Endothelial cell of umbilical vein (primary cell): ENCODE data around the gene CDCP2. TPM values are rescaled to one million over a fixed set of nuclear protein-coding genes. Genes with fewer than 3 reads are reported as not detected.
"Not testable (repeated sequence)": the region's sequence is repeated elsewhere in the genome, so short reads cannot be mapped to it uniquely, and the experiment has no call there.

Experiments
- BruUV-seq: library from RNA; stranded (reverse); fragments of 400-500 nt; replicated peaks from 2 replicates; lab custom pipeline; 2021; lab: Mats Ljungman, UMichigan
- CTCF ChIA-PET: fragments of 300-600, 350-600 bp; sonication (Branson Sonifier 250); formaldehyde crosslinking; loops from one replicate; lab custom pipeline; 2021; ENCODE audit warnings: antibody characterized with exemption, inconsistent platforms; lab: Charles Lee
- POLR2A ChIA-PET: fragments of 300-600, 350-600 bp; sonication (Branson Sonifier 250); formaldehyde crosslinking; loops from one replicate; lab custom pipeline; 2021; ENCODE audit warnings: antibody characterized with exemption, inconsistent platforms; lab: Charles Lee
- DNase-seq: peaks from one replicate; pipeline ENCODE4 v3.0.0-alpha.2; 2011; ENCODE audit warnings: low read depth, low spot score
- FAIRE-seq: peaks from 2 replicates; lab custom pipeline; 2011; peaks lifted over from hg19 to GRCh38; lab: Jason Lieb, UNC
- H2AFZ ChIP-seq: 2 replicates; pipeline ENCODE4 v1.6.0; 2012; ENCODE audit warnings: low read depth, low read length, control low read depth, inconsistent platforms
- H3K27ac ChIP-seq: 2 replicates; pipeline ENCODE4 v1.5.1; 2011; ENCODE audit warnings: low read depth, mild to moderate bottlenecking, control low read depth, low read length, moderate library complexity; ENCODE audit not compliant: insufficient read depth
- H3K27me3 ChIP-seq, 2 experiments: 2 replicates each; pipeline versions ENCODE4 v1.6.0 to v1.6.1; 2011; ENCODE audit warnings: low read length in 2 of 2, mixed read lengths in 1 of 2; ENCODE audit not compliant: control insufficient read depth in 2 of 2, insufficient read depth in 2 of 2
- H3K36me3 ChIP-seq, 2 experiments: 2 replicates in 1 of 2; 3 replicates in 1 of 2; pipeline ENCODE4 v1.5.1; 2011; ENCODE audit warnings: low read length in 2 of 2, mild to moderate bottlenecking in 1 of 2, moderate library complexity in 1 of 2; ENCODE audit not compliant: control insufficient read depth in 2 of 2, insufficient read depth in 2 of 2; ENCODE audit errors: extremely low read depth in 1 of 2
- H3K4me1 ChIP-seq: 3 replicates; pipeline ENCODE4 v1.5.1; 2011; ENCODE audit warnings: mild to moderate bottlenecking, low read length; ENCODE audit not compliant: control insufficient read depth, insufficient read depth; ENCODE audit errors: extremely low read depth
- H3K4me2 ChIP-seq: 2 replicates; pipeline ENCODE4 v1.6.1; 2011; ENCODE audit warnings: low read length, control low read depth, mixed read lengths; ENCODE audit not compliant: insufficient read depth
- H3K4me3 ChIP-seq, 3 experiments: fragments of 200-600 bp in 1 of 3; sonication (generic), shearing (Covaris generic) in 1 of 3; replicated peaks in 1 of 3; 2 replicates each; pipeline ENCODE4 v1.5.1; 2011 to 2016; ENCODE audit warnings: control low read depth in 3 of 3, low read length in 3 of 3, mild to moderate bottlenecking in 2 of 3, inconsistent platforms in 1 of 3, low read depth in 1 of 3, moderate library complexity in 1 of 3; ENCODE audit not compliant: insufficient read depth in 1 of 3
- H3K79me2 ChIP-seq: 2 replicates; pipeline ENCODE4 v1.6.0; 2012; ENCODE audit warnings: low read length, inconsistent platforms; ENCODE audit not compliant: control insufficient read depth, insufficient read depth
- H3K9ac ChIP-seq: replicated peaks from 2 replicates; pipeline ENCODE3; 2011; ENCODE audit warnings: low read length, control low read depth; ENCODE audit not compliant: insufficient read depth; ENCODE audit errors: extremely low read depth
- H3K9me1 ChIP-seq: replicated peaks from 3 replicates; pipeline ENCODE4 v1.6.0; 2011; ENCODE audit warnings: mild to moderate bottlenecking, low read length; ENCODE audit not compliant: control insufficient read depth, insufficient read depth; ENCODE audit errors: extremely low read depth
- H3K9me3 ChIP-seq: replicated peaks from 2 replicates; pipeline ENCODE4 v1.5.1; 2012; ENCODE audit warnings: low read length, inconsistent platforms; ENCODE audit not compliant: control insufficient read depth, insufficient read depth
- H4K20me1 ChIP-seq: replicated peaks from 2 replicates; pipeline ENCODE3; 2011; ENCODE audit warnings: mild to moderate bottlenecking, low read length; ENCODE audit not compliant: control insufficient read depth, insufficient read depth; ENCODE audit errors: extremely low read depth
- CTCF ChIP-seq, 2 donors: IDR thresholded peaks; 1 replicate in 1 of 2; 2 replicates in 1 of 2; pipeline ENCODE4 v1.5.1; 2011; ENCODE audit warnings: low read length in 2 of 2, mild to moderate bottlenecking in 2 of 2, moderate library complexity in 2 of 2, control low read depth in 1 of 2, inconsistent platforms in 1 of 2, low read depth in 1 of 2; ENCODE audit not compliant: insufficient read depth in 1 of 2; ENCODE audit errors: extremely low read depth in 1 of 2
- EZH2 ChIP-seq: IDR thresholded peaks from 2 replicates; pipeline ENCODE4 v1.6.1; 2012; ENCODE audit warnings: borderline replicate concordance, low read depth, mild to moderate bottlenecking, moderate library complexity, low read length, inconsistent platforms; ENCODE audit not compliant: severe bottlenecking
- FOS ChIP-seq: IDR thresholded peaks from 2 replicates; pipeline ENCODE4 v1.6.1; 2011; ENCODE audit warnings: mild to moderate bottlenecking, low read length, moderate library complexity, borderline replicate concordance; ENCODE audit not compliant: insufficient read depth
- GATA2 ChIP-seq: IDR thresholded peaks from 2 replicates; pipeline ENCODE4 v1.7.0; 2011; ENCODE audit warnings: low read depth, mild to moderate bottlenecking, moderate library complexity, mixed read lengths, low read length; ENCODE audit not compliant: insufficient read length, insufficient read depth
- JUN ChIP-seq: IDR thresholded peaks from 2 replicates; pipeline ENCODE4 v1.6.1; 2011; ENCODE audit warnings: borderline replicate concordance, low read depth; ENCODE audit not compliant: insufficient read length, insufficient read depth
- MAX ChIP-seq: IDR thresholded peaks from 2 replicates; pipeline ENCODE4 v1.6.1; 2011; ENCODE audit not compliant: insufficient read depth, insufficient read length
- MYC ChIP-seq: IDR thresholded peaks from one replicate; pipeline ENCODE4 v1.6.1; 2011; ENCODE audit warnings: mild to moderate bottlenecking, low read depth, low read length
- POLR2A ChIP-seq: IDR thresholded peaks from 2 replicates; pipeline ENCODE4 v1.6.1; 2012; ENCODE audit warnings: low read depth, mild to moderate bottlenecking, control low read depth, low read length
- POLR2AphosphoS5 ChIP-seq: IDR thresholded peaks from 2 replicates; pipeline ENCODE4 v1.6.1; 2012; ENCODE audit warnings: low read depth, mild to moderate bottlenecking, control low read depth, low read length, moderate library complexity; ENCODE audit not compliant: insufficient read depth
- dilution Hi-C: fragments of 300-500 bp; cut with MboI; formaldehyde crosslinking; loops from one replicate; pipeline ENCODE4 v1.15.0; 2019; ENCODE audit warnings: low sequenced_read_pairs; ENCODE audit not compliant: extremely low pct_ligation_motif_present
- intact Hi-C: fragments of 100-400 bp; cut with micrococcal nuclease; formaldehyde crosslinking; loops from one replicate; pipeline ENCODE4 v1.10.0; 2022
- polyA plus RNA-seq, 4 experiments: library from polyadenylated mRNA; depleted of rRNA in 3 of 4; stranded (reverse) in 3 of 4; unstranded in 1 of 4; fragments of >200 nt; gene quantifications; 2 replicates each; pipeline versions ENCODE4 v1.2.1 to v1.2.3, GENCODE V29; 2011 to 2012; ENCODE audit warnings: missing spikeins in 1 of 4
- total RNA-seq: library from RNA; stranded (reverse); gene quantifications from 2 replicates; pipeline ENCODE4 v1.2.3, GENCODE V29; 2021

The CDCP2 gene
- total and polyA plus RNA-seq, 2 donors (not counting 3 experiments of a cell fraction or from before 2014, with no cell fraction given) = 0.10 TPM; not detected in 1

GRCh38 chr1:54167422-54168139 lies 14.8 kb upstream of the CDCP2 start:
- intact Hi-C loops = no loop called here
- Histone ChIP-seq H3K9ac (no peak overlapping the region), H3K36me3 (no peaks in the 10 kb centered on the region), H3K27me3 (no peaks in the 10 kb centered on the region), H3K4me2 (no peak overlapping the region), H3K4me3 (no peak overlapping the region), H2AFZ (no peak overlapping the region), H3K27ac (no peak overlapping the region), H3K4me1 (peaks cover 3% of the 10 kb centered on the region), H4K20me1 (no peaks in the 10 kb centered on the region), H3K9me3 (no peaks in the 10 kb centered on the region), H3K9me1 (no peaks in the 10 kb centered on the region), H3K79me2 (no peaks in the 10 kb centered on the region)
- CTCF ChIA-PET = interaction anchor here (1.7 to 2.2 kb wide), 2 partner anchors 13 to 46 kb away, joined by 5 to 7 read pairs; no protein-coding TSS in a partner anchor
- FAIRE-seq = no peak
- POLR2A ChIA-PET = no interaction called here
- dilution Hi-C loops = no loop called here
- no TSS peak for BruUV-seq
- no peak for DNase-seq
- TF ChIP-seq POLR2AphosphoS5 (no peak), MYC (no peak), GATA2 (no peak), EZH2 (no peak), MAX (no peak), FOS (no peak), CTCF (IDR thresholded peaks at IDR 0.05; ENCODE audit: extremely low read depth in 1 of 2, insufficient read depth in 1 of 2, low read depth in 1 of 2, low read length in 2 of 2) (no peak), JUN (no peak), POLR2A (no peak)

GRCh38 chr1:54166357-54166756 lies 13.6 kb upstream of the CDCP2 start:
- intact Hi-C loops, H3K9me1 ChIP-seq, CTCF ChIA-PET, H3K27me3 ChIP-seq, H3K9ac ChIP-seq, dilution Hi-C loops, H3K27ac ChIP-seq, DNase-seq, H3K4me1 ChIP-seq, POLR2A ChIA-PET, H3K4me3 ChIP-seq, H4K20me1 ChIP-seq, H3K9me3 ChIP-seq, H3K36me3 ChIP-seq, H2AFZ ChIP-seq, BruUV-seq, H3K79me2 ChIP-seq, FAIRE-seq, H3K4me2 ChIP-seq: not testable (repeated sequence)
